B cell (primary cell): ENCODE measurements around the gene ANKRD44. TPM values are rescaled to one million over a fixed set of nuclear protein-coding genes. Genes with fewer than 3 reads are reported as not detected.

Experiments used
- ATAC-seq: fragments of 200-7000 bp; cut with Tn5 transposase; one replicate; pipeline ENCODE4 v1.10.0; 2021; ENCODE audit warnings: low read depth, mild to moderate bottlenecking, moderate number of reproducible peaks, moderate library complexity
- CTCF ChIA-PET: fragments of 350-600 bp; sonication (Branson Sonifier 250); formaldehyde crosslinking; loops from one replicate; lab custom pipeline; 2021; ENCODE audit warnings: antibody characterized with exemption, inconsistent platforms; lab: Charles Lee
- POLR2A ChIA-PET: fragments of 350-600 bp; sonication (Branson Sonifier 250); formaldehyde crosslinking; loops from one replicate; lab custom pipeline; 2021; ENCODE audit warnings: antibody characterized with exemption; lab: Charles Lee
- DNase-seq: peaks from one replicate; pipeline ENCODE4 v3.0.0; 2013
- H2AFZ ChIP-seq: 2 replicates; pipeline ENCODE4 v1.6.1; 2012; ENCODE audit warnings: mild to moderate bottlenecking, low read depth, low read length; ENCODE audit not compliant: insufficient read depth, poor library complexity, severe bottlenecking
- H3K27ac ChIP-seq, 2 donors: 1 replicate in 1 of 2; 2 replicates in 1 of 2; pipeline ENCODE4 v1.5.1; 2012 to 2013; ENCODE audit warnings: low read length in 2 of 2, mild to moderate bottlenecking in 2 of 2, moderate library complexity in 1 of 2
- H3K27me3 ChIP-seq, 4 experiments: fragments of 200-600 bp in 1 of 4; sonication (generic) in 1 of 4; replicated peaks in 1 of 4; 1 replicate in 2 of 4; 2 replicates in 2 of 4; pipeline versions ENCODE4 v1.6.1 to v1.7.0; 2013 to 2016; ENCODE audit warnings: low read length in 3 of 4, mild to moderate bottlenecking in 2 of 4, mixed read lengths in 1 of 4, moderate library complexity in 1 of 4; ENCODE audit not compliant: insufficient read depth in 4 of 4, control insufficient read depth in 3 of 4; ENCODE audit errors: control extremely low read depth in 1 of 4
- H3K36me3 ChIP-seq, 2 experiments: replicated peaks in 1 of 2; 1 replicate in 1 of 2; 2 replicates in 1 of 2; pipeline versions ENCODE4 v1.6.1 to v1.7.1; 2013; ENCODE audit warnings: low read length in 1 of 2; ENCODE audit not compliant: insufficient read depth in 2 of 2, control insufficient read depth in 1 of 2; ENCODE audit errors: control extremely low read depth in 1 of 2, extremely low read depth in 1 of 2
- H3K4me1 ChIP-seq, 2 donors: fragments of 200-600 bp in 1 of 2; sonication (generic) in 1 of 2; 1 replicate in 1 of 2; 2 replicates in 1 of 2; pipeline versions ENCODE4 v1.5.1 to v1.6.1; 2013 to 2017; ENCODE audit warnings: low read length in 2 of 2; ENCODE audit not compliant: control insufficient read depth in 2 of 2, insufficient read depth in 2 of 2
- H3K4me2 ChIP-seq: replicated peaks from 2 replicates; pipeline ENCODE3; 2012; ENCODE audit warnings: mild to moderate bottlenecking, low read depth, low read length; ENCODE audit not compliant: poor library complexity, severe bottlenecking
- H3K4me3 ChIP-seq, 5 experiments: fragments of 200-600 bp in 1 of 5; sonication (generic) in 1 of 5; 1 replicate in 3 of 5; 2 replicates in 2 of 5; pipeline versions ENCODE4 v1.5.1 to v1.7.0; 2011 to 2016; ENCODE audit warnings: low read length in 4 of 5, mild to moderate bottlenecking in 4 of 5, low read depth in 2 of 5, control low read depth in 1 of 5, moderate library complexity in 1 of 5; ENCODE audit not compliant: insufficient read depth in 1 of 5; ENCODE audit errors: control extremely low read depth in 1 of 5, extremely low read depth in 1 of 5
- H3K79me2 ChIP-seq: fragments of 200-600 bp; sonication (generic); one replicate; pipeline ENCODE4 v1.6.0; 2016; ENCODE audit warnings: low read length; ENCODE audit not compliant: control insufficient read depth, insufficient read depth
- H3K9ac ChIP-seq: fragments of 200-600 bp; sonication (generic); 2 replicates; pipeline ENCODE4 v1.6.1; 2017; ENCODE audit warnings: mild to moderate bottlenecking, low read length, moderate library complexity
- H3K9me3 ChIP-seq, 3 donors: one replicate each; pipeline versions ENCODE4 v1.6.1 to v1.7.1; 2013; ENCODE audit warnings: low read length in 2 of 3; ENCODE audit not compliant: control insufficient read depth in 2 of 3, insufficient read depth in 1 of 3; ENCODE audit errors: control extremely low read depth in 1 of 3
- H4K20me1 ChIP-seq: 2 replicates; pipeline ENCODE4 v1.6.0; 2012; ENCODE audit warnings: mild to moderate bottlenecking, low read length; ENCODE audit not compliant: insufficient read depth, control insufficient read depth, poor library complexity, severe bottlenecking
- H3K27ac Mint-ChIP-seq: one replicate; pipeline ENCODE4 v1.8.0; 2021; ENCODE audit warnings: mixed read lengths
- H3K27me3 Mint-ChIP-seq: one replicate; pipeline ENCODE4 v1.8.0; 2021; ENCODE audit warnings: mixed read lengths
- H3K4me1 Mint-ChIP-seq: one replicate; pipeline ENCODE4 v1.8.0; 2021; ENCODE audit warnings: mixed read lengths
- H3K4me3 Mint-ChIP-seq: one replicate; pipeline ENCODE4 v1.8.0; 2021; ENCODE audit warnings: mixed read lengths
- H3K9me3 Mint-ChIP-seq: one replicate; pipeline ENCODE4 v1.8.0; 2022; ENCODE audit warnings: mixed read lengths; ENCODE audit not compliant: insufficient read depth
- EZH2 ChIP-seq: IDR thresholded peaks from 2 replicates; pipeline ENCODE4 v1.6.1; 2012; ENCODE audit warnings: borderline replicate concordance, low read depth, mild to moderate bottlenecking, moderate library complexity, low read length; ENCODE audit not compliant: insufficient read depth, poor library complexity, severe bottlenecking
- WGBS: methylation state at CpG from one replicate; pipeline ENCODE4 v1.1.5; 2013; ENCODE audit warnings: missing lambda C conversion rate; ENCODE audit not compliant: insufficient coverage; 5-methylcytosine and 5-hydroxymethylcytosine counted together
- intact Hi-C: fragments of 100-400 bp; cut with micrococcal nuclease; formaldehyde crosslinking; loops from one replicate; pipeline ENCODE4 v1.10.0; 2022
- polyA plus RNA-seq: library from polyadenylated mRNA; depleted of rRNA; stranded (reverse); fragments of >200 nt; gene quantifications from 2 replicates; pipeline ENCODE4 v1.2.3, GENCODE V29; 2012
- total RNA-seq, 2 donors: library from RNA; stranded (reverse); fragments of 120-200 nt in 1 of 2; gene quantifications; 1 replicate in 1 of 2; 2 replicates in 1 of 2; pipeline versions ENCODE4 v1.2.3 to v1.2.4, GENCODE V29; 2013 to 2022
- TF ChIP-seq, protein P1 (sequence below): fragments of 200-600 bp; IDR thresholded peaks from one replicate; pipeline ENCODE4 v1.8.0; 2022; ENCODE audit warnings: antibody characterized with exemption, mild to moderate bottlenecking

The ANKRD44 gene
- total and polyA plus RNA-seq, 2 donors (not counting 1 experiment from before 2014, with no cell fraction given), result 92.6 to 457 TPM

DNA sequence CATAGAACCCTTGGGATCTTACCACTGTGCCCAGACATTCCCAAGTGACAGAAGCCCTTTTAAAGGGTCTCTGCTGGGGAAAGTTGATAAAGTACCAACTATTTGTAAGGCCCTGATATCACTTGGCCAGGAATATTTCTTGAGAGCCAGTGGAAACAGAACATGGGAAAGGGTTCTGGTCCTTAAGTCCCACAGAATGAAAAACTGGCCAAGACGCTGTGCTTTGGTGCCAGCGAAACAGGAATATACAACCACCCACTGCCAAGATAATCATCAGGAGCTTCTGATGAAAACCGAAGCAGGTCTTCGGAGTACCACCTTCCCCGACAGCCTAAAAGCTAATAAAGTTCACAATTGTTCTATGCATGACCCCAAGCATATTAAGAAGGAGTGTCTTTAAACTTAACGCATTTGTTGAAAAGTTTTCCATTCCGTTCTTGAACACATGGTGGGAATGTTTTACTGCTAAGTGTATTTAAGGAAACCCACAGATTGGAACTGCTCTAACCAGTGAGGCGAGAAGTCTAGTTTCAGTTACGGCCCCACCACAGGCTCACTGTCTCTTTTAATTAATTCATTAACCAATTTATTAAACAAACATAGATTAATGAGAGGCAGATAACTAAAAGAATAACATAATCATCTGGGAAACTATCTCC lies 152.6 kb downstream of the ANKRD44 start:
- Mint-ChIP-seq H3K27ac (peak overlapping the region; percentile 90), H3K4me3 (peak overlapping the region; percentile 81), H3K27me3 (no peaks in the 10 kb centered on the region), H3K4me1 (peaks cover 85% of the 10 kb centered on the region), H3K9me3 (no peaks in the 10 kb centered on the region)
- Histone ChIP-seq H3K27me3 (no peaks in the 10 kb centered on the region), H3K9ac (peak overlapping the region; percentile 33), H3K9me3 (peaks cover 0 to 8% (median 0%) of the 10 kb centered on the region in 3 donors), H4K20me1 (no peaks in the 10 kb centered on the region), H3K4me1 (peaks cover 81 to 90% of the 10 kb centered on the region in 2 donors), H3K4me2 (peak overlapping the region; percentile 66), H3K4me3 (peak overlapping the region in 3 of 5 experiments; percentile 14 to 41 (median 20)), H3K36me3 (peaks cover 0 to 10% of the 10 kb centered on the region in 2 experiments), H3K27ac (peak overlapping the region; percentile 60 to 93), H3K79me2 (peaks cover 87% of the 10 kb centered on the region), H2AFZ (peak overlapping the region; percentile 16)
- TF ChIP-seq, protein P1, sequence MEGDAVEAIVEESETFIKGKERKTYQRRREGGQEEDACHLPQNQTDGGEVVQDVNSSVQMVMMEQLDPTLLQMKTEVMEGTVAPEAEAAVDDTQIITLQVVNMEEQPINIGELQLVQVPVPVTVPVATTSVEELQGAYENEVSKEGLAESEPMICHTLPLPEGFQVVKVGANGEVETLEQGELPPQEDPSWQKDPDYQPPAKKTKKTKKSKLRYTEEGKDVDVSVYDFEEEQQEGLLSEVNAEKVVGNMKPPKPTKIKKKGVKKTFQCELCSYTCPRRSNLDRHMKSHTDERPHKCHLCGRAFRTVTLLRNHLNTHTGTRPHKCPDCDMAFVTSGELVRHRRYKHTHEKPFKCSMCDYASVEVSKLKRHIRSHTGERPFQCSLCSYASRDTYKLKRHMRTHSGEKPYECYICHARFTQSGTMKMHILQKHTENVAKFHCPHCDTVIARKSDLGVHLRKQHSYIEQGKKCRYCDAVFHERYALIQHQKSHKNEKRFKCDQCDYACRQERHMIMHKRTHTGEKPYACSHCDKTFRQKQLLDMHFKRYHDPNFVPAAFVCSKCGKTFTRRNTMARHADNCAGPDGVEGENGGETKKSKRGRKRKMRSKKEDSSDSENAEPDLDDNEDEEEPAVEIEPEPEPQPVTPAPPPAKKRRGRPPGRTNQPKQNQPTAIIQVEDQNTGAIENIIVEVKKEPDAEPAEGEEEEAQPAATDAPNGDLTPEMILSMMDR, result no peak
- TF ChIP-seq EZH2, result no peak
- DNase-seq, result peak; percentile 57
- peak; percentile 40 for ATAC-seq
- WGBS, result 100% methylated on average over 2 of the region's 9 CpGs
- intact Hi-C loops, result loop anchor here (2.0 kb wide), 3 partner anchors 13 to 45 kb away; no protein-coding TSS in a partner anchor
- CTCF ChIA-PET, result interaction anchor here (0.6 to 19.2 kb wide), 12 partner anchors 10 to 153 kb away, joined by 3 to 328 read pairs (median 4); no protein-coding TSS in a partner anchor
- POLR2A ChIA-PET, result interaction anchor here (0.7 to 1.2 kb wide), 3 partner anchors 12 to 44 kb away, joined by 3 to 5 read pairs (median 4); no protein-coding TSS in a partner anchor

DNA sequence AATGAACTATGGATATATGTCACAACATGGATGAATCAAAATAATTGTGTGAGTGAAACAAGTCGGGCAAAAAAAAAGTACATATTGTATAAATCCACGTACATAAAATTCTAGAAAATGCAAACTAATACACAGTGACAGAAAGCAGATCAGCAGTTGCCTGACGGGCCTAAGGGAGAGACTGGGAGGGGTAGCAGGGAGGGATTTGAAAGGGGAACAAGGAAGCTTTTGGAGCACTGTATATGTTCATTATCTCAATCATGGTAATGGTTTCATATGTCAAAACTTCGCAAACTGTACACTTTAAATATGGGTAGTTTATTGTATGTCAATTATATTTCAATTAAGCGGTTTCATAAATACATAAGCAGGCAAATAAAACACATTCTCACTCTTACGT lies 153.8 kb downstream of the ANKRD44 start:
- Histone ChIP-seq H3K9ac (no peak overlapping the region), H3K4me1 (peaks cover 80 to 88% of the 10 kb centered on the region in 2 donors), H2AFZ (no peak overlapping the region), H3K4me3 (no peak overlapping the region), H3K27ac (peak overlapping the region; percentile 41 to 93), H3K27me3 (no peaks in the 10 kb centered on the region), H3K36me3 (peaks cover 0 to 2% of the 10 kb centered on the region in 2 experiments), H4K20me1 (no peaks in the 10 kb centered on the region), H3K9me3 (peaks cover 0 to 8% (median 0%) of the 10 kb centered on the region in 3 donors), H3K4me2 (no peak overlapping the region), H3K79me2 (peaks cover 78% of the 10 kb centered on the region)
- intact Hi-C loops, result no loop called here
- peak overlapping the region; percentile 24 for H3K4me3 Mint-ChIP-seq
- no peaks in the 10 kb centered on the region for H3K9me3 Mint-ChIP-seq
- ChIA-PET POLR2A (interaction anchor here (0.6 kb wide), 1 partner anchor 142 kb away, joined by 5 read pairs; no protein-coding TSS in a partner anchor), CTCF (interaction anchor here (0.7 to 19.2 kb wide), 6 partner anchors 11 to 71 kb away, joined by 3 to 328 read pairs (median 6); no protein-coding TSS in a partner anchor)
- ATAC-seq (no peak), DNase-seq (no peak)
- H3K27me3 Mint-ChIP-seq, result no peaks in the 10 kb centered on the region
- TF ChIP-seq EZH2, result no peak
- TF ChIP-seq, protein P1, result no peak
- no CpG with 5 or more reads among the region's 6 CpGs for WGBS
- H3K27ac Mint-ChIP-seq, result peak overlapping the region; percentile 53
- peaks cover 83% of the 10 kb centered on the region for H3K4me1 Mint-ChIP-seq
